Subcutaneous adipose tissue (tissue), 4 donors: ENCODE data around the gene LPCAT4. TPM values are rescaled to one million over a fixed set of nuclear protein-coding genes. Genes with fewer than 3 reads are reported as not detected.

Source experiments
- CTCF ChIP-seq: fragments of 450-650 bp; IDR thresholded peaks from one replicate; pipeline ENCODE4 v1.5.1; 2016; ENCODE audit warnings: low read depth, mild to moderate bottlenecking, control low read depth, antibody characterized with exemption, moderate library complexity
- total RNA-seq, 4 donors: library from RNA; depleted of rRNA; stranded (reverse); fragments of >200 nt; gene quantifications; one replicate each; pipeline ENCODE4 v1.1.0, GENCODE V29; 2016

Gene LPCAT4
- total RNA-seq, 4 donors from 2014 or later: 7.0 to 26.6 (median 13.3) TPM

- no peak for TF ChIP-seq CTCF
Observed at GRCh38 chr15:34365836-34366235, 1.2 kb downstream of the LPCAT4 start.

DNA sequence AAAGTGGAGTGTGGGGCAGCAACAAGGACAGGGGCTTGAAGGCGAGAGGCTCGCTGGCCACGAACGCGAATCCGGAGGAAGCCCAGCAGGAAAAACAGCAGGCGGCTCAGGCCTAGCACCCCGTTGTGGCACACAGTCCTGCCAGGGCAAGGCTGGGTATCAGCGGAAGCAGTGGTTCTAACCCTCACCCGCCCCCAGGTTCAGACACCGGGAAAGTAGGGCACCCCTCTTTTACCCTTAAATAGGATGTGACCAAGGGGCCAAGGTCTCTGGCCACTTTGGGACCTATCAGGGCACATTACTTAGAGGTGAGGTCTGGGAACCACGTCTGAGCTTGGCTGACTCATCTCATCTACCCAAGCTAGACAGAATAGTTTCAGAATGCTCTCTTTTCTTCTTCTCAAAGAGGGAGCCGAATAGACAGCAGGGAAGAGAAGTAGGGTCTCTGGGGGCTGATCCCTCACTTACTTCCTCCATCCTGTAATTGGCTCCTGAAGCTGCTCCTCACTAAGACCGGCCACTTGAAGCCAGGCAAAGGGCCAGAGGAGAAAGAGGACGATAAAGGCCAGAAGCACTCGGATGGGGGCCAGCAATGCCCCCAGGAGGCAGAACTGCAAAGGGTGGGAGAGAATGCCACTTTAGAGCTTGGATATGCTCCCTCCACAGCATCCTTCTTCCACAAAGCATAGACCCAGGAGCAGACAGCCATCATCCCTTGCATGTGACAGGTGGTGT lies 1.7 kb downstream of the LPCAT4 start:
- no peak for TF ChIP-seq CTCF

DNA sequence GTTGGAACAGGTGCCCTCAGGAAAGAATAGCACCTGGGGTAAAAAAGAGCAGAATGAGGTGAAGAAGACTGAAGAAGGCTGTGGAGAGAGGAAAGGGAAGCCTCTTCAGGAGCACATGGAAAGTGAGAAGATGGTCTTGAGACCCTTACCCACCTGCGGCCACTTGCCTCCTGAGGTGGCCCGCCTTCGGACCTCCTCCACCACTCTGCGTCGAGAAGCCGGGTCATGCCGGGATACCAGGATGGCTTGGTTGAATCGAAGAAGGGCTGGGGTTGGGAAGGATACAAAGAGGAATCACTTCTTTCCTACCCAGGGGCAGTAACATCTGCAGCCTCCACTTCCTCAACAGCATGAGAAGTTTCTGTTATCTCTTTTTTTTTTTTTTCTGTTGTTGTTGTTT lies 3.0 kb downstream of the LPCAT4 start:
- TF ChIP-seq CTCF: no peak

DNA sequence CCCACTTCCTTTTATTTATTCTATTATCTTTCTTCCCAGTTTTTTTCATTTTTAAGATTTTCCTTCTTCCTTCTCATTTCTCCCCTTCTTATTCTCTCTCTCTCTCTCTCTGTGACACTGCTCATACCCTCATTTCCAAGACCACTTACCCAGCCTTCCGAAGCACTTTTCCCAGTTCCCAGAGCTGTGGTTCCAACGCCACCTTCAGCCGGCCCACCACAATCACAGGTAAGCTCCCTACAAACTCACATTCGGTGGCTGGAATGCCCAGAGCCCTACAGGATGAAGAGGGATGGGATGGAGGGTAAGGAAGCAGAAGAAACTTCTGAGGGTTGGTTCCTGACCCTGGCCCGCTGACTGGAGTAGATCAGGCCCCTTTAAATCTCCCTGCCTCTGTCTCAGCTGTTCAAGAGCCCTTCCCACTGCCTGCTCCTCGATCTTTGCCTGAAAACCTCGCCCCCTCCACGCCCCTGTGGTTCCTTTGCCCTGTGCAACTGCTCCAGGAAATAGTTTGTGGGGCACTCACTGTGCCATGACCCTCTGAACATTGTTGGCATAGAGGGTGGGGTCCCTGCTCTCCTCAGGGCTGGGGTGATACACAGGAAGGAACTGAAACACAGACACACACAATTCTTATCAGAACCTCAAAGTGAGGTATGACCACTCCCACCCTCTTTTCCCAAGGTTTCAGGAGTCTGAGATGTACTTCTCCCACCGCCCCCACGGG lies 4.8 kb downstream of the LPCAT4 start:
- no peak for TF ChIP-seq CTCF

DNA sequence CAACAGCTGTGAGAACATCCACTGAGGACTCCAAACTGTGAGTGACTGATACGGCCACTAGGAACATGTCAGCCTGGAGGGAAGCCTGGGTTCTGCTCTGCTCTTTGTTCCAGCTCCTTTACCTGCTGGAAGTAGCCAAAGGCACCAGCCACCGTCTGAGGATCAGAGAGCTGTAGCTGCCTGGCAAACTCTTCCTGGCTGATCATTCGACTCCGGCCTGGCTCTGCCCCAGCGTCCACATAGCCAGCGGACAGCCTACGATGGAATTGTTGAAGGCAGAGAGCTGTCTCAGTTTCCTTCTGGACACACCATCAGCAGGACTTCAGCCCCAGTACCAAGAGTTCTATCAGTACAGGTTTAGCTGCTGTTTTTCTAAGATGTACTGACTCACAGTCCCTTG lies 5.7 kb downstream of the LPCAT4 start:
- TF ChIP-seq CTCF: no peak

DNA sequence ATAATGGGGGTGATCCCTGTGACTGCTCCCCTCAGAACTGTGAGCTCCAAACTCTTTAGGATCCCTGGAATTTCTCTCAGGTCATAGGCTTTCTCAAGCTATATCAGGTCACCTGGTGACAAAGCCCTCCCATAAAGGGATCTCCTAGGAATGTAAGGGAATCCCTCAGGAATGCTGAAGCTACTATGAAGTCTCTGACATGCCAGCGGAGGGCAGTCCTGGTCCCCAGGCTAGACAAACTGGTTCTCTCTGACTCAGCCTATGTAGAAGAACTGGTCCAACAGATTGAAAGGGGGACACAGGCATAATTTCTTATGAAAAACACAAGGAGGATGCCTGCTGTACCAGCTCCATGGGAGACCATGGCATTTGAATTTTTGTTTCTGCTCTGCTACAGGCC lies 6.7 kb downstream of the LPCAT4 start:
- no peak for TF ChIP-seq CTCF

GRCh38 chr15:34359416-34359815 lies 7.6 kb downstream of the LPCAT4 start:
- TF ChIP-seq CTCF: no peak
